ENCODE data around the gene DNAJC7.

- TF ChIP-seq, protein P1, sequence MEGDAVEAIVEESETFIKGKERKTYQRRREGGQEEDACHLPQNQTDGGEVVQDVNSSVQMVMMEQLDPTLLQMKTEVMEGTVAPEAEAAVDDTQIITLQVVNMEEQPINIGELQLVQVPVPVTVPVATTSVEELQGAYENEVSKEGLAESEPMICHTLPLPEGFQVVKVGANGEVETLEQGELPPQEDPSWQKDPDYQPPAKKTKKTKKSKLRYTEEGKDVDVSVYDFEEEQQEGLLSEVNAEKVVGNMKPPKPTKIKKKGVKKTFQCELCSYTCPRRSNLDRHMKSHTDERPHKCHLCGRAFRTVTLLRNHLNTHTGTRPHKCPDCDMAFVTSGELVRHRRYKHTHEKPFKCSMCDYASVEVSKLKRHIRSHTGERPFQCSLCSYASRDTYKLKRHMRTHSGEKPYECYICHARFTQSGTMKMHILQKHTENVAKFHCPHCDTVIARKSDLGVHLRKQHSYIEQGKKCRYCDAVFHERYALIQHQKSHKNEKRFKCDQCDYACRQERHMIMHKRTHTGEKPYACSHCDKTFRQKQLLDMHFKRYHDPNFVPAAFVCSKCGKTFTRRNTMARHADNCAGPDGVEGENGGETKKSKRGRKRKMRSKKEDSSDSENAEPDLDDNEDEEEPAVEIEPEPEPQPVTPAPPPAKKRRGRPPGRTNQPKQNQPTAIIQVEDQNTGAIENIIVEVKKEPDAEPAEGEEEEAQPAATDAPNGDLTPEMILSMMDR (IDR thresholded peaks at IDR 0.05): no peak
- TF ChIP-seq POLR2A (IDR thresholded peaks at IDR 0.05): no peak
These were observed 50.6 kb downstream of the DNAJC7 start, which contains the start of gene CNP for GRCh38 chr17:41966463-41967140.

Data from lower leg skin (tissue), 3 donors.